GM23338 (cell line): ENCODE measurements around the gene VTA1. TPM values are rescaled to one million over a fixed set of nuclear protein-coding genes. Genes with fewer than 3 reads are reported as not detected.
"Not testable (repeated sequence)": the region's sequence is repeated elsewhere in the genome, so short reads cannot be mapped to it uniquely, and the experiment has no call there.

ENCODE experiments used
- ATAC-seq: fragments of 200-7000 bp; cut with Tn5 transposase; 3 replicates; pipeline ENCODE4 v1.9.1; 2020
- DNase-seq: peaks from one replicate; pipeline ENCODE4 v3.0.0-alpha.2; 2015; ENCODE audit warnings: low spot score
- H2AFZ ChIP-seq: fragments of 200-600 bp; sonication (generic); 2 replicates; pipeline ENCODE4 v1.8.0; 2016; ENCODE audit warnings: antibody characterized with exemption, mild to moderate bottlenecking, moderate library complexity
- H3F3A ChIP-seq: fragments of 200-600 bp; sonication (generic); replicated peaks from 2 replicates; pipeline ENCODE4 v1.8.0; 2017; ENCODE audit warnings: antibody characterized with exemption, mixed run types, low read depth
- H3K27ac ChIP-seq: fragments of 200-600 bp; sonication (generic); 2 replicates; pipeline ENCODE4 v1.6.1; 2016; ENCODE audit warnings: low read depth
- H3K27me3 ChIP-seq: fragments of 200-600 bp; sonication (generic); 2 replicates; pipeline ENCODE4 v1.8.0; 2016; ENCODE audit warnings: mild to moderate bottlenecking, mixed run types, moderate library complexity; ENCODE audit not compliant: insufficient read depth
- H3K36me3 ChIP-seq: fragments of 200-600 bp; sonication (generic); 2 replicates; pipeline ENCODE4 v1.8.0; 2016; ENCODE audit warnings: mild to moderate bottlenecking; ENCODE audit not compliant: insufficient read depth
- H3K4me1 ChIP-seq: fragments of 200-600 bp; sonication (generic); 2 replicates; pipeline ENCODE4 v1.8.0; 2016; ENCODE audit warnings: mild to moderate bottlenecking, moderate library complexity; ENCODE audit not compliant: insufficient read depth
- H3K4me2 ChIP-seq: fragments of 200-600 bp; sonication (generic); 2 replicates; pipeline ENCODE4 v1.7.1; 2017; ENCODE audit warnings: mixed run types
- H3K4me3 ChIP-seq: fragments of 200-600 bp; sonication (generic); 2 replicates; pipeline ENCODE4 v1.6.1; 2016; ENCODE audit warnings: mixed run types
- H3K79me2 ChIP-seq: fragments of 200-600 bp; sonication (generic); replicated peaks from 2 replicates; pipeline ENCODE4 v1.8.0; 2017; ENCODE audit warnings: mild to moderate bottlenecking; ENCODE audit not compliant: insufficient read depth
- H3K9me2 ChIP-seq: fragments of 200-600 bp; sonication (generic); 2 replicates; pipeline ENCODE4 v1.8.0; 2017; ENCODE audit not compliant: insufficient read depth
- H4K20me1 ChIP-seq: fragments of 200-600 bp; sonication (generic); replicated peaks from 2 replicates; pipeline ENCODE4 v1.8.0; 2017; ENCODE audit warnings: mild to moderate bottlenecking; ENCODE audit not compliant: insufficient read depth
- H3K27ac Mint-ChIP-seq: 2 replicates; pipeline ENCODE4 v1.8.0; 2020; ENCODE audit warnings: inconsistent platforms, mild to moderate bottlenecking, moderate library complexity, mixed read lengths
- H3K27me3 Mint-ChIP-seq: 3 replicates; pipeline ENCODE4 v1.8.0; 2022; ENCODE audit warnings: low read depth, mild to moderate bottlenecking, moderate library complexity, mixed read lengths, inconsistent platforms; ENCODE audit not compliant: insufficient read depth, poor library complexity
- H3K36me3 Mint-ChIP-seq: 3 replicates; pipeline ENCODE4 v1.8.0; 2021; ENCODE audit warnings: low read depth, mild to moderate bottlenecking, inconsistent platforms, moderate library complexity, mixed read lengths
- H3K4me1 Mint-ChIP-seq: 3 replicates; pipeline ENCODE4 v1.8.0; 2020; ENCODE audit warnings: mild to moderate bottlenecking, inconsistent platforms, mixed read lengths
- H3K4me3 Mint-ChIP-seq: 3 replicates; pipeline ENCODE4 v1.8.0; 2021; ENCODE audit warnings: moderate library complexity, mild to moderate bottlenecking, inconsistent platforms, mixed read lengths
- H3K9me3 Mint-ChIP-seq: 3 replicates; pipeline ENCODE4 v1.8.0; 2020; ENCODE audit warnings: moderate library complexity, mild to moderate bottlenecking, inconsistent platforms, mixed read lengths
- CREB1 ChIP-seq: fragments of 250-450 bp; sonication (Bioruptor Pico); IDR thresholded peaks from 2 replicates; pipeline ENCODE4 v1.5.0; 2020; ENCODE audit warnings: low read depth, mild to moderate bottlenecking, moderate library complexity
- CTCF ChIP-seq, 2 experiments: fragments of 200-600 bp in 1 of 2; sonication (generic) in 1 of 2; conservative IDR thresholded peaks; 2 replicates each; pipeline versions ENCODE4 v1.5.1 to v1.6.1; 2016 to 2017; ENCODE audit warnings: antibody characterized with exemption in 2 of 2, low read depth in 2 of 2, mild to moderate bottlenecking in 2 of 2, moderate library complexity in 1 of 2
- EZH2 ChIP-seq: fragments of 200-600 bp; sonication (generic); IDR thresholded peaks from one replicate; pipeline ENCODE4 v1.8.0; 2017; ENCODE audit warnings: antibody characterized with exemption, mild to moderate bottlenecking, low read depth; ENCODE audit not compliant: unreplicated experiment
- JUNB ChIP-seq: IDR thresholded peaks from one replicate; pipeline ENCODE4 v1.6.1; 2016; ENCODE audit warnings: antibody characterized with exemption; ENCODE audit not compliant: unreplicated experiment
- NANOG ChIP-seq: IDR thresholded peaks from 2 replicates; pipeline ENCODE4 v1.6.1; 2016; ENCODE audit warnings: antibody characterized with exemption, borderline replicate concordance
- ZNF331 ChIP-seq: fragments of 250-450 bp; sonication (Bioruptor Pico); IDR thresholded peaks from 2 replicates; pipeline ENCODE4 v1.5.0; 2020; ENCODE audit warnings: low read depth, mild to moderate bottlenecking, moderate library complexity
- polyA plus RNA-seq: library from polyadenylated mRNA; unstranded; fragments of >200 nt; fragmentation: Nextera tagmentation; extraction: Ambion mirVana; gene quantifications from 2 replicates; pipeline ENCODE4 v1.2.1, GENCODE V29; 2016
- total RNA-seq: library from RNA; depleted of rRNA; stranded (reverse); fragments of >200 nt; shearing (Covaris generic); gene quantifications from 2 replicates; pipeline ENCODE4 v1.2.3, GENCODE V29; 2014

Gene VTA1
- total and polyA plus RNA-seq, 2 experiments from 2014 or later = 102 to 104 TPM

- ATAC-seq = peak; percentile 93
- no peaks in the 10 kb centered on the region for H3K9me2 ChIP-seq
- H3K4me2 ChIP-seq = peak overlapping the region; percentile 24
- Mint-ChIP-seq H3K9me3 (no peaks in the 10 kb centered on the region), H3K4me3 (peak overlapping the region; percentile 47), H3K36me3 (no peaks in the 10 kb centered on the region), H3K27me3 (no peaks in the 10 kb centered on the region), H3K4me1 (peaks cover 36% of the 10 kb centered on the region), H3K27ac (peak overlapping the region; percentile 95)
- no peaks in the 10 kb centered on the region for H3F3A ChIP-seq
- H3K4me3 ChIP-seq = 0 out of 2 replicates have a peak overlapping the region, but pooled peaks have one; percentile 4
- H3K4me1 ChIP-seq = peaks cover 25% of the 10 kb centered on the region
- DNase-seq = peak; percentile 76
- no peaks in the 10 kb centered on the region for H4K20me1 ChIP-seq
- H2AFZ ChIP-seq = no peak overlapping the region
- H3K27ac ChIP-seq = peak overlapping the region; percentile 87
- no peaks in the 10 kb centered on the region for H3K36me3 ChIP-seq
- peaks cover 90% of the 10 kb centered on the region for H3K79me2 ChIP-seq
- no peaks in the 10 kb centered on the region for H3K27me3 ChIP-seq
- TF ChIP-seq EZH2 (no peak), CTCF (conservative IDR thresholded peaks at IDR 0.05; ENCODE audit: low read depth in 2 of 2) (peak in 1 of 2 experiments; percentile 77; a peak in 3 of 4 replicates), NANOG (peak; percentile 82; the same call in 1 of the 2 replicates), ZNF331 (no peak), JUNB (no peak), CREB1 (CRISPR knock-in tag) (no peak)
These were observed 9.1 kb downstream of the VTA1 start for GRCh38 chr6:142155895-142156757.

- not testable (repeated sequence) for H3K4me2 ChIP-seq, H3F3A ChIP-seq, H3K36me3 Mint-ChIP-seq, H3K4me3 ChIP-seq, H3K9me3 Mint-ChIP-seq, H3K9me2 ChIP-seq, H3K27me3 ChIP-seq, ATAC-seq, H4K20me1 ChIP-seq, H3K27me3 Mint-ChIP-seq, DNase-seq, H3K4me3 Mint-ChIP-seq, H2AFZ ChIP-seq, H3K36me3 ChIP-seq
- Mint-ChIP-seq H3K27ac (peak overlapping the region; percentile 95; the same call in 1 of the 2 replicates), H3K4me1 (peaks cover 36% of the 10 kb centered on the region)
- Histone ChIP-seq H3K27ac (peak overlapping the region; percentile 20; the same call in 1 of the 2 replicates), H3K79me2 (peaks cover 90% of the 10 kb centered on the region), H3K4me1 (peaks cover 25% of the 10 kb centered on the region)
These were observed 9.7 kb downstream of the VTA1 start for GRCh38 chr6:142156758-142157068.

GRCh38 chr6:142162780-142163179 is 15.7 kb downstream of the VTA1 start:
- Mint-ChIP-seq H3K4me3 (no peak overlapping the region), H3K27ac (no peak overlapping the region), H3K9me3 (no peaks in the 10 kb centered on the region), H3K36me3 (peaks cover 9% of the 10 kb centered on the region; the same call in 2 of the 3 replicates), H3K27me3 (no peaks in the 10 kb centered on the region), H3K4me1 (peaks cover 19% of the 10 kb centered on the region)
- no peaks in the 10 kb centered on the region for H3K27me3 ChIP-seq
- no peak overlapping the region for H2AFZ ChIP-seq
- DNase-seq (no peak), ATAC-seq (no peak)
- H3K4me3 ChIP-seq = no peak overlapping the region
- no peaks in the 10 kb centered on the region for H3F3A ChIP-seq
- peaks cover 12% of the 10 kb centered on the region for H4K20me1 ChIP-seq
- H3K79me2 ChIP-seq = peaks cover 80% of the 10 kb centered on the region
- H3K36me3 ChIP-seq = no peaks in the 10 kb centered on the region
- H3K4me2 ChIP-seq = no peak overlapping the region
- peaks cover 2% of the 10 kb centered on the region; the same call in 1 of the 2 replicates for H3K4me1 ChIP-seq
- H3K9me2 ChIP-seq = no peaks in the 10 kb centered on the region
- no peak overlapping the region for H3K27ac ChIP-seq
- TF ChIP-seq CTCF (conservative IDR thresholded peaks at IDR 0.05; ENCODE audit: low read depth in 2 of 2) (no peak), NANOG (no peak)
